ENCODE data around the gene PKMYT1. TPM values are rescaled to one million over a fixed set of nuclear protein-coding genes. Genes with fewer than 3 reads are reported as not detected.

PKMYT1 gene
- total and polyA plus RNA-seq, 9 of the 15 experiments (the other 6 are each of a cell fraction or from before 2014, with no cell fraction given), result 8.7 to 201 (median 37.8) TPM

GRCh38 chr16:3007059-3007956 lies 27.1 kb upstream of the PKMYT1 start (continued):
- TF ChIP-seq PKNOX1 (IDR thresholded peaks at IDR 0.05) (peak; percentile 57), KLF1 (tag; IDR thresholded peaks at IDR 0.05) (no peak), CTCFL (IDR thresholded peaks at IDR 0.05; ENCODE audit: borderline replicate concordance, insufficient read depth, low read depth, low read length, poor library complexity, severe bottlenecking) (no peak), U2AF2 (optimal IDR thresholded peaks at IDR 0.05; ENCODE audit: low read depth, low read length) (no peak), ZNF134 (CRISPR knock-in tag; conservative IDR thresholded peaks at IDR 0.05) (no peak), ZNF785 (CRISPR knock-in tag; IDR thresholded peaks at IDR 0.05) (no peak), ATF6 (CRISPR knock-in tag; IDR thresholded peaks at IDR 0.05) (no peak; the same call in 1 of the 2 replicates), NCOA1 (IDR thresholded peaks at IDR 0.05; ENCODE audit: low read depth) (no peak), ZNF57 (CRISPR knock-in tag; IDR thresholded peaks at IDR 0.05) (no peak), ZBTB2 (IDR thresholded peaks at IDR 0.05) (no peak), HMBOX1 (IDR thresholded peaks at IDR 0.05) (peak; percentile 94), BCLAF1 (IDR thresholded peaks at IDR 0.05; ENCODE audit: borderline replicate concordance in 1 of 2, control insufficient read depth in 1 of 2, low read depth in 2 of 2, low read length in 1 of 2) (no peak), NFATC3 (IDR thresholded peaks at IDR 0.05) (no peak), SIRT6 (IDR thresholded peaks at IDR 0.05; ENCODE audit: low read depth, low read length) (no peak), ZNF224 (CRISPR knock-in tag; IDR thresholded peaks at IDR 0.05) (no peak), CBFB (CRISPR knock-in tag; IDR thresholded peaks at IDR 0.05) (no peak)
